Esophagus muscularis mucosa (tissue), 4 donors: ENCODE results near the gene LRSAM1.

Source experiments
- CTCF ChIP-seq, 3 experiments: fragments of 200-600 bp in 2 of 3; fragments of 450-650 bp in 1 of 3; sonication (generic) in 2 of 3; IDR thresholded peaks; one replicate each; pipeline ENCODE4 v1.5.1; 2017 to 2019; ENCODE audit warnings: antibody characterized with exemption in 3 of 3, mild to moderate bottlenecking in 2 of 3, moderate library complexity in 1 of 3
- EP300 ChIP-seq: sonication (generic); formaldehyde crosslinking; IDR thresholded peaks from one replicate; pipeline ENCODE4 v1.6.1; 2017; ENCODE audit warnings: antibody characterized with exemption
- POLR2A ChIP-seq: fragments of 450-650 bp; IDR thresholded peaks from one replicate; pipeline ENCODE4 v1.6.1; 2017; ENCODE audit warnings: antibody characterized with exemption, moderate library complexity, mild to moderate bottlenecking, low read depth
- POLR2AphosphoS5 ChIP-seq, 2 donors: sonication (generic); formaldehyde crosslinking; IDR thresholded peaks; one replicate each; pipeline ENCODE4 v1.6.1; 2017; ENCODE audit warnings: antibody characterized with exemption in 2 of 2

- TF ChIP-seq CTCF (IDR thresholded peaks at IDR 0.05), result no peak
- no peak for TF ChIP-seq POLR2A
- no peak for TF ChIP-seq POLR2AphosphoS5 (IDR thresholded peaks at IDR 0.05)
- no peak for TF ChIP-seq EP300
Measured at GRCh38 chr9:127549751-127550150, 98.4 kb downstream of the LRSAM1 start.
